Activated naive CD4-positive, alpha-beta T cell (primary cell): ENCODE data around the gene PRRT1.
"Not testable (repeated sequence)": the region's sequence is repeated elsewhere in the genome, so short reads cannot be mapped to it uniquely, and the experiment has no call there.

Experiments
- DNase-seq, 4 experiments: peaks; one replicate each; lab custom pipeline; 2025; lab: John Stamatoyannopoulos, UW

Gene PRRT1

GRCh38 chr6:32188381-32189068, 36.8 kb upstream of the PRRT1 start:
- DNase-seq = no peak

GRCh38 chr6:32187725-32188380, 36.1 kb upstream of the PRRT1 start:
- not testable (repeated sequence) for DNase-seq

GRCh38 chr6:32187009-32187709, 35.4 kb upstream of the PRRT1 start:
- DNase-seq = no peak

GRCh38 chr6:32186151-32186840, 34.6 kb upstream of the PRRT1 start:
- DNase-seq = not testable (repeated sequence)

GRCh38 chr6:32185681-32186131, 34.0 kb upstream of the PRRT1 start:
- DNase-seq = not testable (repeated sequence)

- DNase-seq = no peak
Measured at GRCh38 chr6:32184084-32184640, 32.4 kb upstream of the PRRT1 start, which contains the start of gene AGER. Gene AGER, minus strand, starts transcription at chr6:32184253. Its CDS starts 31 bp downstream, at chr6:32184222.

- no peak for DNase-seq
Measured at GRCh38 chr6:32183483-32184083, 31.8 kb upstream of the PRRT1 start.

- DNase-seq = no peak
Measured at GRCh38 chr6:32183030-32183429, 31.3 kb upstream of the PRRT1 start.

GRCh38 chr6:32182555-32182981, 30.8 kb upstream of the PRRT1 start:
- no peak for DNase-seq

GRCh38 chr6:32181915-32182529, 30.3 kb upstream of the PRRT1 start:
- no peak for DNase-seq

GRCh38 chr6:32181148-32181702, 29.5 kb upstream of the PRRT1 start:
- no peak for DNase-seq

GRCh38 chr6:32179766-32180405, 28.1 kb upstream of the PRRT1 start:
- no peak for DNase-seq

- no peak for DNase-seq
Measured at GRCh38 chr6:32178547-32179440, 27.1 kb upstream of the PRRT1 start.

GRCh38 chr6:32177788-32178546, 26.2 kb upstream of the PRRT1 start, which contains the start of gene RNF5:
Gene RNF5, plus strand, starts transcription at chr6:32178405. Its CDS starts 107 bp downstream, at chr6:32178512.
- peak; percentile 73 to 85 (median 84) for DNase-seq

- DNase-seq = no peak
Measured at GRCh38 chr6:32177183-32177787, 25.5 kb upstream of the PRRT1 start.

GRCh38 chr6:32176476-32177182, 24.9 kb upstream of the PRRT1 start:
- no peak for DNase-seq
